HL-60 (cell line): ENCODE measurements around the gene CTRB2.

Experiments used
- DNase-seq, 2 experiments: peaks; one replicate each; pipeline ENCODE4 v3.0.0-alpha.2; 2010 to 2020; ENCODE audit warnings: low read depth in 1 of 2, low spot score in 1 of 2
- H3K27ac ChIP-seq: fragments of 250-450 bp; sonication (Bioruptor Pico); replicated peaks from 2 replicates; pipeline ENCODE4 v1.5.1; 2020; ENCODE audit warnings: mild to moderate bottlenecking, moderate library complexity
- H3K27me3 ChIP-seq: fragments of 250-450 bp; sonication (Bioruptor Pico); 2 replicates; pipeline ENCODE4 v1.5.1; 2021; ENCODE audit warnings: mild to moderate bottlenecking, moderate library complexity; ENCODE audit not compliant: insufficient read depth, poor library complexity, severe bottlenecking
- H3K4me3 ChIP-seq: replicated peaks from 2 replicates; pipeline ENCODE4 v1.5.1; 2011; ENCODE audit warnings: mild to moderate bottlenecking, control low read depth, low read length; ENCODE audit not compliant: insufficient read depth
- CTCF ChIP-seq: IDR thresholded peaks from one replicate; pipeline ENCODE4 v1.5.1; 2011; ENCODE audit warnings: low read length, control low read depth, inconsistent platforms; ENCODE audit not compliant: insufficient read depth
- GABPA ChIP-seq: IDR thresholded peaks from 2 replicates; pipeline ENCODE4 v1.6.1; 2012; ENCODE audit warnings: low read depth
- POLR2AphosphoS5 ChIP-seq: IDR thresholded peaks from 2 replicates; pipeline ENCODE4 v1.6.1; 2012; ENCODE audit warnings: low read depth
- REST ChIP-seq: IDR thresholded peaks from 2 replicates; pipeline ENCODE4 v1.6.1; 2012; ENCODE audit warnings: low read depth; ENCODE audit not compliant: insufficient replicate concordance
- SPI1 ChIP-seq: IDR thresholded peaks from 2 replicates; pipeline ENCODE4 v1.6.1; 2012; ENCODE audit warnings: low read depth, mild to moderate bottlenecking, borderline replicate concordance

The CTRB2 gene

GRCh38 chr16:75172578-75172977 lies 34.4 kb downstream of the CTRB2 start:
- no peak for DNase-seq
- no peak for TF ChIP-seq POLR2AphosphoS5
- no peak overlapping the region for H3K4me3 ChIP-seq
- no peaks in the 10 kb centered on the region for H3K27me3 ChIP-seq
- H3K27ac ChIP-seq: no peak overlapping the region

- no peak overlapping the region for H3K4me3 ChIP-seq
- no peak for DNase-seq
- TF ChIP-seq POLR2AphosphoS5 (no peak), GABPA (no peak), CTCF (no peak), REST (no peak), SPI1 (no peak)
These were observed 37.0 kb downstream of the CTRB2 start for GRCh38 chr16:75169899-75170405.

GRCh38 chr16:75160386-75160785 lies 46.6 kb downstream of the CTRB2 start:
- Histone ChIP-seq H3K4me3 (no peak overlapping the region), H3K27me3 (no peaks in the 10 kb centered on the region), H3K27ac (no peak overlapping the region)
- no peak for DNase-seq
- no peak for TF ChIP-seq SPI1
- TF ChIP-seq CTCF: no peak
- TF ChIP-seq GABPA: no peak
- no peak for TF ChIP-seq REST
- no peak for TF ChIP-seq POLR2AphosphoS5

More at GRCh38 chr16:75169899-75170405, 37.0 kb downstream of the CTRB2 start:
- no peaks in the 10 kb centered on the region for H3K27me3 ChIP-seq
- H3K27ac ChIP-seq: no peak overlapping the region
